ENCODE data around the gene MMP25. TPM values are rescaled to one million over a fixed set of nuclear protein-coding genes. Genes with fewer than 3 reads are reported as not detected.
A peak's percentile ranks its signal among the peaks of the same experiment; 100 is the strongest.
"Not testable (repeated sequence)": the region's sequence is repeated elsewhere in the genome, so short reads cannot be mapped to it uniquely, and the experiment has no call there.

The MMP25 gene
- total and polyA plus RNA-seq, 11 donors, result 0.32 to 3.0 (median 0.93) TPM

DNA sequence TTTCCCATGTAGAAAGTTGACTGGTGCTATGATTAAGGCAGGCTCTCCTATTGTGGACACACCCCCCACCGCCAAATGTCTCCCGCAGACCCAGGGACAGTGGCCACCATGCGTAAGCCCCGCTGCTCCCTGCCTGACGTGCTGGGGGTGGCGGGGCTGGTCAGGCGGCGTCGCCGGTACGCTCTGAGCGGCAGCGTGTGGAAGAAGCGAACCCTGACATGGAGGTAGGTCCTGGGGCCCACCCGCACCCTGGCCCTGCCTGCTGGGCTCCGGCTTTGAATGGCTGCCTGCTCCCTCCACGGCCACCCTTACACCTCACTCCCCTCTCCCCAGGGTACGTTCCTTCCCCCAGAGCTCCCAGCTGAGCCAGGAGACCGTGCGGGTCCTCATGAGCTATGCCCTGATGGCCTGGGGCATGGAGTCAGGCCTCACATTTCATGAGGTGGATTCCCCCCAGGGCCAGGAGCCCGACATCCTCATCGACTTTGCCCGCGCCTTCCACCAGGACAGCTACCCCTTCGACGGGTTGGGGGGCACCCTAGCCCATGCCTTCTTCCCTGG lies 3.6 kb downstream of the MMP25 start:
- no peak overlapping the region for H3K27ac ChIP-seq
- no peaks in the 10 kb centered on the region for H3K36me3 ChIP-seq
- no peak overlapping the region for H3K4me3 ChIP-seq
- DNase-seq (no peak), ATAC-seq (no peak)
- H3K4me1 ChIP-seq, result peaks cover 4 to 32% (median 16%) of the 10 kb centered on the region in 12 donors
- TF ChIP-seq POLR2A (IDR thresholded peaks at IDR 0.05) (no peak), CTCF (IDR thresholded peaks at IDR 0.05) (no peak)
- 83 to 88% (median 85%) methylated on average over 14 to 26 of the region's 26 CpGs for WGBS, 4 donors
- H3K27me3 ChIP-seq, result peaks cover 19 to 51% (median 32%) of the 10 kb centered on the region in 9 donors
- H3K9me3 ChIP-seq, result no peaks in the 10 kb centered on the region
- intact Hi-C loops (cut with DNase I), result loop anchor here in 2 of 10 donors (10.0 kb wide), 2 partner anchors 115 to 405 kb away; no protein-coding TSS in a partner anchor

GRCh38 chr16:3050487-3050886 lies 4.1 kb downstream of the MMP25 start:
- Histone ChIP-seq H3K4me1 (peaks cover 0 to 32% (median 14%) of the 10 kb centered on the region in 12 donors), H3K9me3 (no peaks in the 10 kb centered on the region), H3K27ac (no peak overlapping the region), H3K36me3 (no peaks in the 10 kb centered on the region), H3K4me3 (no peak overlapping the region), H3K27me3 (peaks cover 15 to 47% (median 27%) of the 10 kb centered on the region in 9 donors)
- TF ChIP-seq CTCF (IDR thresholded peaks at IDR 0.05) (no peak), POLR2A (IDR thresholded peaks at IDR 0.05) (no peak)
- 81 to 84% (median 83%) methylated on average over 5 of the region's 5 CpGs for WGBS, 4 donors
- intact Hi-C loops (cut with DNase I), result loop anchor here in 2 of 10 donors (10.0 kb wide), 2 partner anchors 114 to 404 kb away; no protein-coding TSS in a partner anchor
- DNase-seq (no peak), ATAC-seq (no peak)

DNA sequence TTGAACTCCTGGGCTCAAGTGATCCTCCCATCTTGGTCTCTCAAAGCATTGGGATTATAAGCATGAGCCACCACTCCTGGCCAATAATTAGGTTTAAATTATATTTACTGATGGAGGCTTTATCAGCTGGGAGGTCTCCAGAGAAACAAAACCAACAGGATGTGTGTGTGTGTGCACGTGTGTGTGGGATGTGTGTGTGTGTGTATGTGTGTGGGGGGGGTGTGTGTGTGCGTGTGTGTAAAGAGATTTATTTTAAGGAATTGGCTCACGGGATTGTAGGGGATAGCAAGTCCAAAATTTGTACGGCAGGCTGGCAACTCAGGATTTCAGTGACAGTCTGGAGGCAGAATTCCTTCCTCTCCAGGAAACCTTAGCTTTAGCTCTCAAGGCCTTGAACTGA lies 4.6 kb downstream of the MMP25 start:
- Histone ChIP-seq H3K27ac (no peak overlapping the region), H3K4me3 (no peak overlapping the region), H3K36me3 (no peaks in the 10 kb centered on the region), H3K27me3 (peaks cover 11 to 41% (median 22%) of the 10 kb centered on the region in 9 donors), H3K4me1 (peaks cover 0 to 30% (median 9%) of the 10 kb centered on the region in 12 donors), H3K9me3 (no peaks in the 10 kb centered on the region)
- WGBS, 4 donors, result 23 to 41% (median 28%) methylated on average over 4 of the region's 4 CpGs
- no peak for TF ChIP-seq POLR2A (IDR thresholded peaks at IDR 0.05)
- TF ChIP-seq CTCF (IDR thresholded peaks at IDR 0.05), result no peak
- intact Hi-C loops (cut with DNase I), result loop anchor here in 2 of 10 donors (10.0 kb wide), 2 partner anchors 114 to 404 kb away; no protein-coding TSS in a partner anchor
- DNase-seq, result no peak
- no peak for ATAC-seq

DNA sequence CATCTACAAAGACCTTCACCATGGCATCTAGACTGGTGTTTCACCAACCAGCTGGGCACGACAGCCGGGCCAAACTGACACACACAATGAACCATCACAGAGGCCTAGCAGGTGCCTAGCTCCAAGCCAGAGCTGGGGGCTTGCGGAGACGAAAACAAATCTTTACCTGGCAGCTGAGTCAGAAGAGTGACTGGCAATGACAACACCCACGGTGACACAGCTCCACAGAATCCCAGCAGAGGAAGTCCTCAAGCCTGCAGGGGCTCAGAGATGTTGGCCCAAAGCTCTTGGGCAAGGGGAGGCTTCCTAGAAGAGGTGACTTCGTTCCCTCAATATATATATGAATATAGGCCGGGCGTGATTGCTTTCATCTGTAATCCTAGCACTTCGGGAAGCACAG lies 5.1 kb downstream of the MMP25 start:
- 62 to 87% (median 76%) methylated on average over 9 of the region's 9 CpGs for WGBS, 4 donors
- no peaks in the 10 kb centered on the region for H3K36me3 ChIP-seq
- H3K4me1 ChIP-seq, result peaks cover 0 to 26% (median 4%) of the 10 kb centered on the region in 12 donors
- no peak for DNase-seq
- intact Hi-C loops (cut with DNase I), result loop anchor here in 2 of 10 donors (10.0 kb wide), 2 partner anchors 113 to 403 kb away; no protein-coding TSS in a partner anchor
- H3K27me3 ChIP-seq, result peaks cover 8 to 36% (median 17%) of the 10 kb centered on the region in 9 donors
- H3K27ac ChIP-seq, result no peak overlapping the region
- H3K4me3 ChIP-seq, result no peak overlapping the region
- no peak for ATAC-seq
- TF ChIP-seq POLR2A (IDR thresholded peaks at IDR 0.05) (no peak), CTCF (IDR thresholded peaks at IDR 0.05) (no peak)
- no peaks in the 10 kb centered on the region for H3K9me3 ChIP-seq

- H3K36me3 ChIP-seq, H3K27ac ChIP-seq, H3K4me3 ChIP-seq, DNase-seq, H3K9me3 ChIP-seq: not testable (repeated sequence)
- Histone ChIP-seq H3K4me1 (peaks cover 0 to 32% (median 0%) of the 10 kb centered on the region in 12 donors), H3K27me3 (peaks cover 0 to 25% (median 4%) of the 10 kb centered on the region in 9 donors)
- 83 to 95% (median 88%) methylated on average over 10 to 11 of the region's 12 CpGs for WGBS, 4 donors
- ATAC-seq, result peak in 1 of 4 donors; percentile 11
- intact Hi-C loops (cut with DNase I), result loop anchor here in 2 of 10 donors (10.0 kb wide), 2 partner anchors 112 to 402 kb away; no protein-coding TSS in a partner anchor
These were observed 6.4 kb downstream of the MMP25 start for GRCh38 chr16:3052571-3053329.

DNA sequence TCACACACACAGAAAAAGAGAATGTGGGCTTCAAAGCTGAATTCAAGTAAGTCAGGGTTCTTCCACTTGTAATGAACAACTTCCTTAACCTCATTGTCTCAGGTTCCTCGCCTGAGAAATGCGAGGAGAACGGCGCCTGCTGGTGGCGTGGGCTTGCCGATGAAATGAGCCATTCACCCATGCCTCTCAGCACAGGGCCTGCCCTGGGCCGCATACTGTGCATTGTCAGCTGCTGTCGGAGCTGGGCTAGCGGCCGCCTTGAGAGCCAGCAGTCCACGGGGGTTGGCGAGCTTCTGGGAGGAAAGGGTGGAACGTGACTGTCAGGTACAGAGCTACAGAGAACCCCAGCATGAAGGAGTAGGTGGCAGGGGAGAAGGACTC lies 7.0 kb downstream of the MMP25 start:
- not testable (repeated sequence) for H3K9me3 ChIP-seq, H3K4me3 ChIP-seq, DNase-seq, H3K36me3 ChIP-seq, H3K27ac ChIP-seq
- Histone ChIP-seq H3K4me1 (peaks cover 0 to 36% (median 5%) of the 10 kb centered on the region in 12 donors), H3K27me3 (peaks cover 0 to 20% (median 2%) of the 10 kb centered on the region in 9 donors)
- ATAC-seq, result peak in 2 of 4 donors; percentile 2 to 50
- intact Hi-C loops (cut with DNase I), result loop anchor here in 2 of 10 donors (10.0 kb wide), 2 partner anchors 111 to 401 kb away; no protein-coding TSS in a partner anchor
- WGBS, 4 donors, result 87 to 90% (median 87%) methylated on average over 7 to 13 of the region's 13 CpGs; no CpG with 5 or more reads in 1 of the 4 donors
